Left lung (tissue), 10 donors: Measurements from ENCODE around the gene BTBD9. TPM values are rescaled to one million over a fixed set of nuclear protein-coding genes. Genes with fewer than 3 reads are reported as not detected.

Experiments
- ATAC-seq: fragments of 200-7000 bp; cut with Tn5 transposase; one replicate; pipeline ENCODE4 v1.9.1; 2020; ENCODE audit warnings: moderate library complexity
- DNase-seq, 4 donors: peaks; one replicate each; pipeline ENCODE4 v3.0.0-alpha.2; 2013 to 2020
- H3K27ac ChIP-seq, 2 donors: fragments of 200-600 bp; sonication (generic) in 1 of 2; one replicate each; pipeline versions ENCODE4 v1.5.0 to v1.8.0; 2020 to 2021
- H3K27me3 ChIP-seq, 2 donors: fragments of 200-600 bp; sonication (generic) in 1 of 2; one replicate each; pipeline versions ENCODE4 v1.5.0 to v1.8.0; 2020 to 2021
- H3K36me3 ChIP-seq, 2 donors: fragments of 200-600 bp; sonication (generic) in 1 of 2; one replicate each; pipeline versions ENCODE4 v1.5.0 to v1.8.0; 2020 to 2021
- H3K4me1 ChIP-seq, 2 donors: fragments of 200-600 bp; one replicate each; pipeline ENCODE4 v1.8.0; 2021
- H3K4me3 ChIP-seq, 2 donors: fragments of 200-600 bp; sonication (generic) in 1 of 2; one replicate each; pipeline versions ENCODE4 v1.5.0 to v1.8.0; 2020 to 2021; ENCODE audit warnings: mild to moderate bottlenecking in 1 of 2
- H3K9me3 ChIP-seq, 2 donors: fragments of 200-600 bp; sonication (generic) in 1 of 2; one replicate each; pipeline versions ENCODE4 v1.5.0 to v1.8.0; 2020 to 2021
- CTCF ChIP-seq, 2 donors: fragments of 200-600 bp; sonication (generic) in 1 of 2; IDR thresholded peaks; one replicate each; pipeline versions ENCODE4 v1.5.0 to v1.8.0; 2021; ENCODE audit warnings: antibody characterized with exemption in 2 of 2
- intact Hi-C, 2 donors: fragments of 100-400 bp; cut with DNase I; formaldehyde crosslinking; loops; one replicate each; pipeline versions ENCODE4 v1.11.2 to v1.14.2; 2022
- polyA plus RNA-seq, 6 donors: library from polyadenylated mRNA; unstranded; fragments of 120-200 nt; gene quantifications; one replicate each; pipeline ENCODE4 v1.2.1, GENCODE V29; 2013; ENCODE audit not compliant: insufficient read length in 6 of 6
- total RNA-seq, 2 donors: library from RNA; stranded (reverse); fragmentation: NEBNext Ultra II Directional; extraction: Animal tissue kit (Norgen Biotek cat#: 25700); gene quantifications; one replicate each; pipeline ENCODE4 v1.2.1, GENCODE V29; 2021
- donor health status: DM: no; HTN: yes; CAD: no.
- donor health status: DM: no; HTN: no; CAD: no.

BTBD9 gene
- total and polyA plus RNA-seq, 8 donors, result 14.2 to 44.0 (median 16.0) TPM

DNA sequence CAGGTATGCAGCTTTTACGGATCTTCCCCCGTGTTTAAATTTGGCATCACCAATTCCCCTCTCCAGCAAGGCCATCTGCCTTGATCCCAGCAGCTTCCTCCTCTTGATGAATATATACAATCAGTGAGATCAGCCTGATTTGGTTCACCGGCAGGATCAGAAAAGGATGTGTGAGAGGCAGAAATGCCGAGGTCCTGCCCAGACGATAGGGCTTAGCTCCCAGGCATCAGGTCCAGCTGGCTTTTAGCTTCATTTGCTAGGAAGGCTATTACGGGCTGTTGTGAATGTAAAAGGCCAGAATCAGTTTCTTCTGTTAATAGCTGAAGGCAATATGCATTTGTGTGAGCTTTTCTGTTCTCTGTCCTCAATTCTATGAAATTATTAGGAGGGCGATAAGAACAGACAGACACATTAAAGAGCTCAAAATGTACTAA lies 372.8 kb downstream of the BTBD9 start:
- intact Hi-C loops, result no loop called here
- Histone ChIP-seq H3K27ac (no peak overlapping the region), H3K36me3 (no peaks in the 10 kb centered on the region), H3K4me1 (peaks cover 0 to 5% of the 10 kb centered on the region in 2 donors), H3K4me3 (no peak overlapping the region), H3K9me3 (no peaks in the 10 kb centered on the region), H3K27me3 (no peaks in the 10 kb centered on the region)
- DNase-seq (no peak), ATAC-seq (no peak)
- no peak for TF ChIP-seq CTCF (IDR thresholded peaks at IDR 0.05)

GRCh38 chr6:38264605-38265004 lies 375.1 kb downstream of the BTBD9 start:
- intact Hi-C loops, result no loop called here
- Histone ChIP-seq H3K27me3 (no peaks in the 10 kb centered on the region), H3K4me3 (no peak overlapping the region), H3K4me1 (peaks cover 5 to 9% of the 10 kb centered on the region in 2 donors), H3K27ac (no peak overlapping the region), H3K36me3 (no peaks in the 10 kb centered on the region), H3K9me3 (no peaks in the 10 kb centered on the region)
- DNase-seq (no peak), ATAC-seq (peak; percentile 22)
- no peak for TF ChIP-seq CTCF (IDR thresholded peaks at IDR 0.05)

DNA sequence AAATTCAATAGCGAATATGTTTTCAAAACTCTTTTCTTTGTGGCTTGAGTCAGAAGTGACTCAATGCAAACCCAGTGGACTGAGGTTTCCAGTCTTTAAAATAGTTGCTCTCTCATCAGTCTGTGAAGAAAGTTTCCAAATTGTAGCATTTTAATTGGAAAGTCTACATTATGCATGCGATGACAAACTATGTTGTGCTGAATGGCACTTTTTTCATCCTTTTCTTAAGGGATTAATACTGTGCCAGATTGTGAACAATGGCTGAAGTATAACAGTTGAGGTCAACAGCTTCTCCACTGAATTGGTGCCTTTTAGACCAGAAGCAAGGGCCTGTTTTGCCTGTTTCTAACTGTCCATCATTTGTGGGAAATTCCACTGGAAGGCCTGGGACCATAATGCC lies 377.1 kb downstream of the BTBD9 start:
- Histone ChIP-seq H3K4me1 (peaks cover 5 to 9% of the 10 kb centered on the region in 2 donors), H3K27me3 (no peaks in the 10 kb centered on the region), H3K4me3 (no peak overlapping the region), H3K9me3 (no peaks in the 10 kb centered on the region), H3K27ac (no peak overlapping the region), H3K36me3 (peaks cover 0 to 7% of the 10 kb centered on the region in 2 donors)
- ATAC-seq (no peak), DNase-seq (no peak)
- no peak for TF ChIP-seq CTCF (IDR thresholded peaks at IDR 0.05)
- intact Hi-C loops, result no loop called here

DNA sequence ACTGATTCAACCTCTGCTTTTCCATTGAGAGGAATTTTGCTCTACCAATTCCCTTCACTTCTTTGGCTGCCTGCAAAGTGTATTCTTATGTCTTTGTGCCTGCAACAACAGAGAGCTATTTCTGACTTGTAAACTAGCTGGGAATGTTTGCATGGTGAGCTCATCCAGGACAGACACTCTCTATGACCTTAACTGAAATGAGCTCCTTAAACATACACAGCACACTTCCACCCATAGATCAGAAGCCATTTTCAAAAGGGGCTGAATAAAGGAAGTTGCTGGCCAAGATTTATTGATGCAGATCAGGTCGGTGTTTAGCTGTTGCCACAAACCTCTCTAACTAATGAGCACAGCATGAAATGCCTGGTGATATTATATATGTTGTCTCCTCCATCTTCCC lies 377.7 kb downstream of the BTBD9 start:
- intact Hi-C loops, result no loop called here
- peak; percentile 77 for ATAC-seq
- no peak for TF ChIP-seq CTCF (IDR thresholded peaks at IDR 0.05)
- Histone ChIP-seq H3K4me3 (no peak overlapping the region), H3K9me3 (no peaks in the 10 kb centered on the region), H3K36me3 (peaks cover 0 to 7% of the 10 kb centered on the region in 2 donors), H3K27me3 (no peaks in the 10 kb centered on the region), H3K27ac (no peak overlapping the region), H3K4me1 (peaks cover 5 to 9% of the 10 kb centered on the region in 2 donors)
- peak in 1 of 4 donors; percentile 21 for DNase-seq

DNA sequence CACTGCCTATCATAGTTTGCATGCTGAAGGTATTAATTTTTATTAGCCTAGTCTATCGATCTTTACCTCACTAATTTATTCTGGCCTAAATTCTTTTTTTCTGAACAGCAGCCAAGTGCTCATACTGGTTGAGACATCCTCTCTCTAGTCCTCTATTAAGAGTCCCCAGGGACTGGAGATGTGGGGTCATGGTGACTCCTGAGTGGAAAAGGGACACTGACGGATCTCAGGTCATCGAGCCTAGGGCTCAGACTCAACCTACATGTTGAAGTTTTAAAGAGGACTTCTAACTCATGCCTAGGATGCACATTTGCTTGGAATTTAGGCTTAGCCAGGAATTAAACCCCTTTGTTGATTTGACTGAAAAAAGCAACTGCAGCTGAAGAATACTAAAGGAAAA lies 378.1 kb downstream of the BTBD9 start:
- Histone ChIP-seq H3K4me1 (peaks cover 5 to 9% of the 10 kb centered on the region in 2 donors), H3K9me3 (no peaks in the 10 kb centered on the region), H3K36me3 (peaks cover 0 to 9% of the 10 kb centered on the region in 2 donors), H3K27me3 (no peaks in the 10 kb centered on the region), H3K4me3 (no peak overlapping the region), H3K27ac (no peak overlapping the region)
- no peak for TF ChIP-seq CTCF (IDR thresholded peaks at IDR 0.05)
- intact Hi-C loops, result no loop called here
- ATAC-seq, result no peak
- no peak for DNase-seq
